HUES48 (cell line): Measurements from ENCODE around the gene ICA1L.
A peak's percentile ranks its signal among the peaks of the same experiment; 100 is the strongest.
"Not testable (repeated sequence)": the region's sequence is repeated elsewhere in the genome, so short reads cannot be mapped to it uniquely, and the experiment has no call there.

ENCODE experiments used
- H3K27ac ChIP-seq: one replicate; pipeline ENCODE4 v1.7.0; 2013; ENCODE audit warnings: low read depth, low read length, inconsistent platforms
- H3K27me3 ChIP-seq: 2 replicates; pipeline ENCODE4 v1.6.1; 2013; ENCODE audit warnings: mild to moderate bottlenecking, low read length; ENCODE audit not compliant: control insufficient read depth, insufficient read depth
- H3K36me3 ChIP-seq: 2 replicates; pipeline ENCODE4 v1.6.1; 2013; ENCODE audit warnings: low read length; ENCODE audit not compliant: control insufficient read depth, insufficient read depth
- H3K4me1 ChIP-seq: 2 replicates; pipeline ENCODE4 v1.6.1; 2013; ENCODE audit warnings: mild to moderate bottlenecking, low read length; ENCODE audit not compliant: control insufficient read depth, insufficient read depth
- H3K4me3 ChIP-seq: 2 replicates; pipeline ENCODE4 v1.5.1; 2013; ENCODE audit warnings: mild to moderate bottlenecking, low read depth, low read length
- H3K9ac ChIP-seq: 2 replicates; pipeline ENCODE4 v1.6.1; 2013; ENCODE audit warnings: mild to moderate bottlenecking, low read depth, low read length, moderate library complexity
- H3K9me3 ChIP-seq: 2 replicates; pipeline ENCODE4 v1.6.1; 2013; ENCODE audit warnings: low read length; ENCODE audit not compliant: control insufficient read depth, insufficient read depth

Gene ICA1L

DNA sequence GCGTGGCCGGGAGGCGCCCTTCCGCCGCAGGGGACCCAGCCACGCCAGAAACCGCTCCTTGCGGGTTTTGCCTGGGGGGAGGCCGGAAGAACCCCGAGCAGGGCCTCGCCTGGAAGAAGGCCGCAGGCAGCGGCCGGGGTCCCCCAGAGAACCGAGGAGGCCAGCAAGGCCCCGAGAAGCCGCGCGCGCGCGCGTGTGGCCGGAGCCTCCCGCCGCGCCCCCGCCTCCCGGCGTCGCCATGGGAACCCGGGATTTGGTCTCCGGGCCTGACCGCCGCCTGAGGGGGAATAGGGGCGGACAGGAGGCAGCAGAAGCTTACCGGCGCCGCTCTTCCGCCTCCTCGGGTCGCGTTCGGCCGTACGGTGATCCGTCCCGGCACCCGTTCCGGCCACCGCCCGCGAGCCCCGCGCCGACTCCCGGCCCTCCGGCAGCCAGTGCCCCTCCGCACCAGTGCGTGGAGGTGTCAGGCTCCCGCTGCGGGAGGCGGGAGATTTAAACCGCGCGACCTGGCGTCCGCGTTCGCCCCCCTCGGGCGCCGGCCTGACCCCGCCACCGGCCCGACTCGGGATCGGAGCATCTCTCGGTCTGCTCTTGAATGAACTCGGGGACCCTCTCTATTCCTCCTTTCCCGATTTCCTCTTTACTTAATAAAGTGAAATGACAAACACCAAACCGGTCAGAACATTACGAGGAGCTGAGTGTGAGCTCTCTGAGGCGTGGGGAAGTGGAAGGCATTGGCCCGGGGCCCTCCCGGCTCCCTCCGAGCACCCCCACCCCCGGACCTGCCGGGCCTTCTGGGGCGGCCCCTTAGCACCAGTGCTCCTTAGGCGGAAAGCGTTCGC, at the start of gene ICA1L:
Gene ICA1L, minus strand, starts transcription at position 467 of the 842 bp plus-strand sequence. CDS start 42,757 bp downstream, outside the sequence.
- H3K4me3 ChIP-seq: peak within 1 kb of the TSS; percentile 61
- H3K4me1 ChIP-seq: no peaks in the 10 kb centered on the region
- peak within 1 kb of the TSS; percentile 75 for H3K27ac ChIP-seq
- H3K9me3 ChIP-seq: no peaks in the 10 kb centered on the region
- H3K9ac ChIP-seq: peak within 1 kb of the TSS; percentile 70
- no peaks in the 10 kb centered on the region for H3K36me3 ChIP-seq
- no peaks in the 10 kb centered on the region for H3K27me3 ChIP-seq

DNA sequence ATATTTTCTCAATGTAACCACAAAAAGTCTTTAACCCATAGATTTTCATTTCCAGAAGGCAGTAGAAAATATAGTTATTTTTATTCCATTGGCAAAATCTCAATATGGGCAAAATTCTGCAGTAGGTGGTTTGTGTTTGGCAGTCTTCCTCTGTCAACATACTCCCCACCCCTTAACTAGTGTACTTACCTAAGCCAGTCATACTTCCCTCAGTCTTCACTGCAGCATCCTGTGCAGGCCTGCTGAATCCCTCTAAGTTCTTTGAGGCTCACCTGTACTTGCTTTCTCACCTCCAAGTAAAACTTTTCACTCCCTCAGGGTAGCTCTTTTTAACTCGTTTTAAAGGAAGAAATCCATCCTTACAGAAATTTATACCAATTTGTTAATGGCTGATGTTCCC, 47.3 kb upstream of the ICA1L start:
- Histone ChIP-seq H3K27me3 (no peaks in the 10 kb centered on the region), H3K27ac (no peak overlapping the region), H3K9me3 (no peaks in the 10 kb centered on the region), H3K4me3 (no peak overlapping the region), H3K9ac (no peak overlapping the region), H3K4me1 (no peaks in the 10 kb centered on the region), H3K36me3 (no peaks in the 10 kb centered on the region)

DNA sequence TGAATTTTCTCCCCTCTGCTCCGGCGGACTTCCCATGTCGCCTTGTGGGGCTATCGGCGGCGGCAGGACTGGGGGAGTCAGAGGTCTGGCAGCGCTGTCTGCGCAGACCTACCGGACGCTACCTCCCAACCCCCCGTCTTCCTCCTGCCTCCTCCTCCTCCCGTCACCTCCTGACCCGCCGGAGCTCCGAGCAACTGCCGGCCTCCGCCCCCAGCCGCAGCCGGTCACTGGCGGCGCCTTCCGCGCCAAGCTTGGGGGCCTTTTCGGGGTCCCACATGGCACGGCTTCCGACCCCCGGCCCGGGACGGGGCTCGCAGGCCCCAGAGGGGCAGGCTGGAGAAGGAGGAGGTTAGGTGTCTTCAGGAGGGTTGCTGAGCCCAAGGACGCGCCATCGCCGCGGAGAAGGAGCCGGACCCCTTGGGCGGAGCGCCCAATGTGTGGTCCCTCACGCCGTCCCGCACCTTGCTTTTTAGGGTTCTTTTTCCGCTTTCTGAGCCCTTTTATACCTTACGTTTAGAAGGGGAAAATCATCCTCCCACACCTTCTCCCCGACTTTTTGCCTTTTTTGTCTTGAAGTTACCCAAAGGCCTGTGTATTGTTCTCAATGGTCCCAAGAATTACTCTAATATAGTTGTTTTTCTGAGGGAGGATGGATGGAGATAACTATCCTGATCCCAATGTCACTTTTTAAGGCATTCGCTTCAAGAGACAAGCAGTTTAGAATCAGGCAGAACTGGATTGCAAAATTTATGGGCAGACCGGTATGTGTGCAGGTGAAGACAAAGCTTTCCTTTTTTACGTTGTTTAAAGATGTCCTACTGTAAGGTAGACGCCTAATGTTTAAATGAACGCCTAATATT, 41.0 kb upstream of the ICA1L start:
- not testable (repeated sequence) for H3K9me3 ChIP-seq, H3K36me3 ChIP-seq, H3K4me1 ChIP-seq, H3K27me3 ChIP-seq
- Histone ChIP-seq H3K9ac (peak overlapping the region; percentile 88; the same call in 1 of the 2 replicates), H3K27ac (peak overlapping the region; percentile 92), H3K4me3 (peak overlapping the region; percentile 99)

DNA sequence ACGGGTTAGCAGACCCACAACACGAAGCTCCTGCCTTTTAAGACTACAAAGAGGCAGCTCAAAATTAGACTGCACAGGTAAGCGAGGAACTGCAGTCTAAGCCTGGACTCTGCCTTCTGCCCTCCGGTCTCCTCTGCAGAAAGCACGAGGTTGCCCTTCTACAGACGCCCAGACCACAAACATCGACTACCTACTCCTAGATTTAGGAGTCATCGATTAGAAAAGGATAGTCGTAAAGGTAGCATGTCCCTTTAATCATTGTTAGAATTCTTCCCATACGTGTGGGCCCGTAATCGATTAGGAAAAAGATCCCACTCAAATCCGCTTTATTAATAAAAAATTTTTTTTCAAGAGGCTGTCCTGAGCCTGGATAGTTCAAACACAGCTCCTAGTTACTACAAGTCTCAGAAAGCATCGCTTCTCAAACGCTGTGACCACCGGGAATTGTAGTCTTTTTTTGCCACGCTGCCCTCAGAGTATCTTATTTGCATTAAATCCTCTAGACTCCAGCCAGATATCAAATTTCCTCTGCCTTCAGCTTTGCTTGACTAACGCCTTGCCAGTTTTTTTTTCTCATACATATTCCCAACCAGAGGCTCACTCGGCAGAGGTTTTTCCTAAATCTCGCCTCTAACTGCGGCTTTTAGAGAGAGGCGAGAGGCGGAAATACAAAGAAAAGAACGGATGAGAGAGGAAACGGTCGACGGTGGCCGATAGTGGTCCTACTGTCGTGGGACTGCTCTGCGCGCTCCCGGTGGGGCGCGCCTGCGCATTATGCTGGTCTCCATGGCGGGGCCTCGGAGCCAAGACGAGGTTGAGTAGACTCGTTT, 40.2 kb upstream of the ICA1L start, which contains the start of the genes CARF and WDR12:
Gene CARF, plus strand, starts transcription at position 764 of the 830 bp plus-strand sequence. CDS start 29,628 bp downstream, outside the sequence.
Gene WDR12, minus strand, starts transcription at position 162 of the 830 bp plus-strand sequence. CDS start 197 bp downstream, outside the sequence.
- peak within 1 kb of the TSS; percentile 88 for H3K9ac ChIP-seq

DNA sequence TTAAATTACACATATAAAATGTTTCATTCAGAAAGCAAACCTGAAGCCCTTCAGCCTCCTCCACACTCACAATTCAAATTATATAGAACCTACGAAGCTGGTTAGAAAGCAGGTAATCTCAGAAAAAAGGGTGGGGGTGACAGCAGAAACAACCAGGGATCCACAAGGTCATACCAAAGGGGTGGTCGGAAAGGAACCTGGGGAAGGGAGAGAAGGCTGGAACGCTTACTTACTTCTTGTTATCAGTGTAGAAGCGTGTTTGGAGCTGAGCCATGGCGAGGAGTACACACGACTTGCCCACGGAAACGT, 39.6 kb upstream of the ICA1L start:
- H3K4me3 ChIP-seq: peak overlapping the region; percentile 99
- H3K9ac ChIP-seq: peak overlapping the region; percentile 88
- no peaks in the 10 kb centered on the region for H3K27me3 ChIP-seq
- no peaks in the 10 kb centered on the region for H3K4me1 ChIP-seq
- peak overlapping the region; percentile 92 for H3K27ac ChIP-seq
- H3K9me3 ChIP-seq: no peaks in the 10 kb centered on the region
- peaks cover 18% of the 10 kb centered on the region for H3K36me3 ChIP-seq

More for the DNA sequence above, 40.2 kb upstream of the ICA1L start, which contains the start of the genes CARF and WDR12:
- H3K27me3 ChIP-seq: no peaks in the 10 kb centered on the region
- H3K36me3 ChIP-seq: peaks cover 12% of the 10 kb centered on the region
- H3K27ac ChIP-seq: peak within 1 kb of the TSS; percentile 92
- peak within 1 kb of the TSS; percentile 99 for H3K4me3 ChIP-seq
- no peaks in the 10 kb centered on the region for H3K4me1 ChIP-seq
- no peaks in the 10 kb centered on the region for H3K9me3 ChIP-seq

DNA sequence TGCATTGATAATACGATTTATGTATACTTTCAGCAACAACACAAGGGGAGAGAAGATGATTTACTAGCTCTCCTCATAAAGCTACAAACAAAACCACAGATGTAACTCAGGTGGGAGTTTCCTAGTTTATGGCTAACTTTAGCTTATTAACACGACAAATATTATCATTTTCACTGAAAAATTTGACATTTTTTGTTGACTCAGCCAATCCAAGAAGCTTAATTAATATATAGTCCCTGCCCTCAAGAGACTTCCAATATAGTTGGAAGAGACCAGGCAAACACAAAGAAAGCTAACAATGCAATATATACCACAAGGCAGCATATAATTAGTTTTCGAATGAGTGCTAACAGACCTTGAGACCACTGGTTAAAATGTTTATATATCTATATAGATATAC, 39.1 kb upstream of the ICA1L start:
- Histone ChIP-seq H3K27me3 (no peaks in the 10 kb centered on the region), H3K9me3 (no peaks in the 10 kb centered on the region), H3K36me3 (peaks cover 23% of the 10 kb centered on the region), H3K4me1 (no peaks in the 10 kb centered on the region), H3K9ac (peak overlapping the region; percentile 88), H3K4me3 (peak overlapping the region; percentile 99), H3K27ac (no peak overlapping the region)

DNA sequence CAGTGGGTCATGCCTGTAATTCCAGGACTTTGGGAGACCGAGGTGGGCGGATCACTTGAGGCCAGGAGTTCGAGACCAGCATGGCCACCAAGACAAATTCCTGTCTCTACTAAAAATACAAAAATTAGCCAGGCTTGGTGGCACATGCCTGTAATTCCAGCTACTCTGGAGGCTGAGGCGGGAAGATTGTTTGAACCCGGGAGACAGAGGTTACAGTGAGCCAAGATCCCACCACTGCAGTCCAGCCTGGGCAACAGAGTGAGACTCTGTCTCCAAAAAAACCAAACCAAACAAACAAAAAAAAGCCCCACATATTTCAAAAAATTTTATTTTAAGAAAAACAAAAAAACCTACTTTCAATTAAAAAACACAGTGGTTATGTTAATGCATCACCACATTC, 38.7 kb upstream of the ICA1L start:
- not testable (repeated sequence) for H3K27ac ChIP-seq, H3K9me3 ChIP-seq, H3K27me3 ChIP-seq, H3K4me1 ChIP-seq
- peaks cover 27% of the 10 kb centered on the region for H3K36me3 ChIP-seq
- H3K4me3 ChIP-seq: peak overlapping the region; percentile 99
- H3K9ac ChIP-seq: peak overlapping the region; percentile 88; the same call in 1 of the 2 replicates

DNA sequence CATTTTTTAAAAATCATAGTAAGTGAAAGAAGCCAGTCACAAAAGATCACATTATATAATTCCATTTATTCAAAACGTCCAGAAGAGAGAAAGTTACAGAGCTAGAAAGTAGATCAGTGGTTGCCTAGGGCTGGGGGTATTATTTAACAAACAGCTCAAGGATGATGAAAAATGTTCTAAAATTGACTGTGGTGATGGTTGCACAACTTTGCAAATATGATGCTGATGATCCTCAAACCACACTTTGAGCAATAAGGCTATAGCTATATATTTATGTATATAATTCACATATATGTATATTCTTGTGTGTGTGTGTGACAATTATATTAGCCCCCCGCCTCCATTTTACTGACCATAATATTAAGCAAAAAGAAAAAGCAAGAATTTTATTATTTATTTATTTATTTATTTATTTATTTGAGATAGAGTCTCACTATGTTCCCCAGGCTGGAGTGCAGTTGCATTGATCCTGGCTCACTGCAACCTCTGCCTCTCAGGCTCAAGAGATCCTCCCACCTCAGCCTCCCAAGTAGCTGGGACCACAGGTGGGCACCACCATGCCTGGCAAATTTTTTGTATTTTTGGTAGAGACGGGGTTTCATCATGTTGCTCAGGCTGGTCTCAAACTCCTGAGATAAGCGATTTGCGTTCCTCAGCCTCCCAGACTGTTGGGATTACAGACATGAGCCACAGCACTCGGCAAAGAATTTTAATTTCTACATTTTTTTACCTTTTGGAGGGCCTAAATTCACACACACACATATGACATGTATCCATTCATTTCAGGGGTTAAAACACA, 38.0 kb upstream of the ICA1L start:
- no peaks in the 10 kb centered on the region for H3K9me3 ChIP-seq
- H3K36me3 ChIP-seq: peaks cover 28% of the 10 kb centered on the region
- no peaks in the 10 kb centered on the region for H3K4me1 ChIP-seq
- H3K4me3 ChIP-seq: peak overlapping the region; percentile 99
- no peaks in the 10 kb centered on the region for H3K27me3 ChIP-seq
- H3K9ac ChIP-seq: no peak overlapping the region
- H3K27ac ChIP-seq: no peak overlapping the region

DNA sequence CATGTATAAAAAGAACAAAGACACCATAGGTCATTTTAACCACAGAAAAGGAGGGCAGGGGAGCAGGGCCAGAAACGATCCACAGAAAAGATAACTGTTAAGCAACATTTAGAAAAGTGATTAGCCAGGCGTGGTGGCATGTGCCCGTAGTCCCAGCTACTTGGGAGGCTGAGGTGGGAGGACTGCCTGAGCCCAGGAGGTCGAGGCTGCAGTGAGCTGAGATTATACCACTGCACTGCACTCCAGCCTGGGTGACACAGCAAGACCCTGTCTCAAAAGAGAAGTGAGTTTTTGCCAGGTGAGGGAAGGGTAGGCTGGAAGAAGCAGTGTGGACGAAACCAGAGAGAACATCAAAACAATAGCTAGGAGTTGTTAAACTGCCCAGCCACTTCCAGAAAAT, 36.6 kb upstream of the ICA1L start:
- no peaks in the 10 kb centered on the region for H3K27me3 ChIP-seq
- H3K4me1 ChIP-seq: no peaks in the 10 kb centered on the region
- H3K9me3 ChIP-seq: no peaks in the 10 kb centered on the region
- H3K4me3 ChIP-seq: no peak overlapping the region
- H3K9ac ChIP-seq: no peak overlapping the region
- peaks cover 28% of the 10 kb centered on the region for H3K36me3 ChIP-seq
- H3K27ac ChIP-seq: no peak overlapping the region

DNA sequence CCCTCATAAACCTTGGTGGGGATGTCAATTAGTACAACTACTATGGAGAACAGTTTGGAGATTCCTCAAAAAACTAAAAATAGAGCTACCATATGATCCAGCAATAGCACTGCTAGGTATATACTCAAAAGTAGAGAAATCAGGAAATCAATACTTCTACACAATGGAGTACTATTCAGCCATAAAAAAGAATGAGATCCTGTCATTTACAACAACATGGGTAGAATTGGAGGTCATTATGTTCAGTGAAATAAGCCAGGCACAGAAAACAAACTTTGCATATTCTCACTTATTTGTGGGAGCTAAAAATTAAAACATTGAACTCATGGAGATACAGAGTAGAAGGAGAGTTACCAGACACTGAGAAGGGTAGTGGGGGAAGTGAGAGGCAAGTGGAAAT, 33.9 kb upstream of the ICA1L start:
- not testable (repeated sequence) for H3K27ac ChIP-seq, H3K4me3 ChIP-seq, H3K27me3 ChIP-seq, H3K4me1 ChIP-seq, H3K9ac ChIP-seq, H3K9me3 ChIP-seq
- H3K36me3 ChIP-seq: peaks cover 49% of the 10 kb centered on the region
